Spleen (tissue), 7 donors: ENCODE measurements around the gene GLRA3.

ENCODE experiments used
- CTCF ChIP-seq, 11 experiments: fragments of 200-600 bp in 7 of 11; fragments of 450-650 bp in 4 of 11; sonication (generic) in 4 of 11; IDR thresholded peaks in 8 of 11; conservative IDR thresholded peaks in 3 of 11; 1 replicate in 7 of 11; 2 replicates in 4 of 11; pipeline versions ENCODE4 v1.4.0 to v1.8.0; 2016 to 2021; ENCODE audit warnings: antibody characterized with exemption in 11 of 11, inconsistent platforms in 4 of 11, mild to moderate bottlenecking in 1 of 11
- POLR2AphosphoS5 ChIP-seq, 3 donors: sonication (generic); formaldehyde crosslinking; IDR thresholded peaks; one replicate each; pipeline ENCODE4 v1.5.1; 2017; ENCODE audit warnings: antibody characterized with exemption in 3 of 3
- donor health status: DM: no; HTN: no; CAD: no; lungs with moderate emphysema.
- donor health status: DM: no; HTN: no; CAD: no.
- donor health status: DM: no; HTN: no; CAD: no.

GRCh38 chr4:174734181-174734580 lies 94.9 kb downstream of the GLRA3 start:
- no peak for TF ChIP-seq CTCF (IDR thresholded peaks at IDR 0.05 in 8 of 11, conservative IDR thresholded peaks at IDR 0.05 in 3 of 11)
- no peak for TF ChIP-seq POLR2AphosphoS5 (IDR thresholded peaks at IDR 0.05)
